ENCODE measurements around the gene PANK1. TPM values are rescaled to one million over a fixed set of nuclear protein-coding genes. Genes with fewer than 3 reads are reported as not detected.
"Not testable (repeated sequence)": the region's sequence is repeated elsewhere in the genome, so short reads cannot be mapped to it uniquely, and the experiment has no call there.

PANK1 gene
- total and polyA plus RNA-seq, 5 donors from 2014 or later, result 0.17 to 0.49 (median 0.41) TPM; not detected in 2

DNA sequence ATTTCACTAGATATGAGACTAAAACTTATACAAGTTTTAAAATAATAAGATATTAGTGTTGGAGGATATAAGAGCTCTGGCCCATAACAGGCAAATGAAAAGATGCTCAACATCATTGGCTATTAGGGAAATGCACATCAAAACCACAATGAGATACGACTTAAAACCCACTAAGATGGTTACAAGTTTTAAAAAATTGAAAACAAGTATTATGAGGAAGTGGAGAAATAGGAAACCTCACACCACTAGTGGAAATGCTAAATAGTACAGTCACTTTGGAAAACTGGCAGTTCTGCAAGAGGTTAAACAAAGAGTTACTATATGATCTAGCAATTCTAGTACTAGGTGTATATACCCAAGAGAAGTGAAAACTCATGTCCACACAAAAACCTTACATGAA, 17.2 kb downstream of the PANK1 start:
- Histone ChIP-seq H3K4me3 (ENCODE audit: low read depth, low read length) (no peak overlapping the region), H3K27me3 (ENCODE audit: control insufficient read depth, insufficient read depth, low read length) (no peaks in the 10 kb centered on the region), H3K9me3 (ENCODE audit: control insufficient read depth in 2 of 2, low read length in 2 of 2) (no peaks in the 10 kb centered on the region), H3K27ac (ENCODE audit: insufficient read depth, low read length, poor library complexity, severe bottlenecking) (no peak overlapping the region), H3K36me3 (ENCODE audit: control insufficient read depth, insufficient read depth, low read length) (no peaks in the 10 kb centered on the region), H3K4me1 (ENCODE audit: control insufficient read depth, insufficient read depth, low read length, poor library complexity, severe bottlenecking) (no peaks in the 10 kb centered on the region)
- no peaks in the 10 kb centered on the region for H3K4me1 Mint-ChIP-seq
- no peak for DNase-seq
- no peak overlapping the region for H3K27ac Mint-ChIP-seq
- H3K4me3 Mint-ChIP-seq, result no peak overlapping the region
- peaks cover 0 to 2% (median 0%) of the 10 kb centered on the region in 7 donors for H3K9me3 Mint-ChIP-seq
- peaks cover 4% of the 10 kb centered on the region for H3K27me3 Mint-ChIP-seq
- peaks cover 3% of the 10 kb centered on the region for H3K36me3 Mint-ChIP-seq
- ATAC-seq (ENCODE audit: low read depth in 2 of 2), result no peak

DNA sequence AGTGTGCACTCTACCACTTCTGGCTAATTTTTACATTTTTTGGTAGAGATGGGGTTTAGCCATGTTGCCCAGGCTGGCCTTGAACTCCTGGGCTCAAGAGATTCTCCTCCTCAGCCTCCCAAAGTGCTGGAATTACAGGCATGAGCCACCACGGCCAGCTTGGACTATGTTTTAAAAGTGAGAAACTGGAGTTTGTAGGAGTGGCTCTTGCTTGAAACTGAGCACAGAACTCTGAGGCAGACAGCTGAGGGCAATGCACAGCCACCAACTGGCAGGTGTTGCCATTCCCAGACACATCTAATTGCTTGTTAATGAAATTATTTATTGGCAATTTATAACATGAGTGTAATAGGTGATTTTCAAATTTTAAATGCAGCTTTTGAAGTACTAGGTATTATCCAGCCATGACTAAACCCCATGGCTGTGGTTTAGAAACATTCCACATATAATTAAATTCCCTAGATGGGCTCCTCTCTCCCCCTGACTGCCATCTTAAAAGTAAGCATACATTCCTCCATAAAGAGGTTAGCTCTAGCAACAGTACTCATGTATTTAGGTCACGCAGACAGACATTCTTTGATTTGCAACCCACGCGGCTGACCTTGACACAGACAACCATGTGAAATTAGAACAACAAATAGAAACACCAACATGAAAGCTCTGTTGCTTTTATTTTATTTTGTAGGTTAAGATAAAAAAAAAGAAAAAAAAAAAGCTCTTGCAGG, 19.8 kb downstream of the PANK1 start:
- Mint-ChIP-seq H3K4me3 (no peak overlapping the region), H3K36me3 (peaks cover 3% of the 10 kb centered on the region), H3K27me3 (peaks cover 4% of the 10 kb centered on the region), H3K9me3 (peaks cover 0 to 7% (median 2%) of the 10 kb centered on the region in 7 donors), H3K4me1 (no peaks in the 10 kb centered on the region), H3K27ac (no peak overlapping the region)
- Histone ChIP-seq H3K36me3 (ENCODE audit: control insufficient read depth, insufficient read depth, low read length) (no peaks in the 10 kb centered on the region), H3K9me3 (ENCODE audit: control insufficient read depth in 2 of 2, low read length in 2 of 2) (peaks cover 1 to 7% of the 10 kb centered on the region in 2 experiments), H3K27me3 (ENCODE audit: control insufficient read depth, insufficient read depth, low read length) (no peaks in the 10 kb centered on the region), H3K4me1 (ENCODE audit: control insufficient read depth, insufficient read depth, low read length, poor library complexity, severe bottlenecking) (no peaks in the 10 kb centered on the region), H3K27ac (ENCODE audit: insufficient read depth, low read length, poor library complexity, severe bottlenecking) (no peak overlapping the region), H3K4me3 (ENCODE audit: low read depth, low read length) (no peak overlapping the region)
- DNase-seq (no peak), ATAC-seq (ENCODE audit: low read depth in 2 of 2) (no peak)

GRCh38 chr10:89624020-89624419, 21.0 kb downstream of the PANK1 start:
- ATAC-seq (ENCODE audit: low read depth in 2 of 2) (no peak), DNase-seq (no peak)
- Histone ChIP-seq H3K4me3 (ENCODE audit: low read depth, low read length) (no peak overlapping the region), H3K27me3 (ENCODE audit: control insufficient read depth, insufficient read depth, low read length) (no peaks in the 10 kb centered on the region), H3K9me3 (ENCODE audit: control insufficient read depth in 2 of 2, low read length in 2 of 2) (peaks cover 1 to 10% of the 10 kb centered on the region in 2 experiments), H3K4me1 (ENCODE audit: control insufficient read depth, insufficient read depth, low read length, poor library complexity, severe bottlenecking) (no peaks in the 10 kb centered on the region), H3K27ac (ENCODE audit: insufficient read depth, low read length, poor library complexity, severe bottlenecking) (no peak overlapping the region), H3K36me3 (ENCODE audit: control insufficient read depth, insufficient read depth, low read length) (no peaks in the 10 kb centered on the region)
- H3K36me3 Mint-ChIP-seq, result peaks cover 3% of the 10 kb centered on the region
- H3K27ac Mint-ChIP-seq, result no peak overlapping the region
- H3K27me3 Mint-ChIP-seq, result peaks cover 8% of the 10 kb centered on the region
- peaks cover 0 to 16% (median 4%) of the 10 kb centered on the region in 7 donors for H3K9me3 Mint-ChIP-seq
- H3K4me1 Mint-ChIP-seq, result no peaks in the 10 kb centered on the region
- no peak overlapping the region for H3K4me3 Mint-ChIP-seq

DNA sequence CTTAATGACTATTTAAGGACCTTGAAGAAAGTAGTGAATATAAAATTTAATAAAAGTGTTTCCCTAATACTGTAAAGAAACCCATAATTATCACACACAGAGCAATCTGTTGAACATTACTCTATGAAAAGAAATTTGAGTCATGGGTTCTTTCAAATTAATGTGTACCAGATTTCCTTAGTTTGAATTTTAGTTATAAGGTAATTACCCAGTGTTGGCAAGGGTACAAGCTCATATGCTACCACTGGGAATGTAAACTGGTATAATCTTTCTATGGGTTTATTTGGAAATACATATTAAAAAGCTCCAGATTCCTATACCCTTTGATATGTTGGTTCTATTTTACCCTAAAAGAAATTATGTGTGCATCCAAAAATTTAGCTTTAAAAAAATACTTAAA, 22.9 kb downstream of the PANK1 start:
- no peak for ATAC-seq (ENCODE audit: low read depth in 2 of 2)
- no peaks in the 10 kb centered on the region for H3K4me1 Mint-ChIP-seq
- H3K4me3 Mint-ChIP-seq, result no peak overlapping the region
- H3K36me3 ChIP-seq (ENCODE audit: control insufficient read depth, insufficient read depth, low read length), result no peaks in the 10 kb centered on the region
- no peak overlapping the region for H3K27ac Mint-ChIP-seq
- H3K4me3 ChIP-seq (ENCODE audit: low read depth, low read length), result no peak overlapping the region
- H3K36me3 Mint-ChIP-seq, result peaks cover 3% of the 10 kb centered on the region
- H3K27ac ChIP-seq (ENCODE audit: insufficient read depth, low read length, poor library complexity, severe bottlenecking), result no peak overlapping the region
- H3K27me3 ChIP-seq (ENCODE audit: control insufficient read depth, insufficient read depth, low read length), result no peaks in the 10 kb centered on the region
- H3K9me3 ChIP-seq (ENCODE audit: control insufficient read depth in 2 of 2, low read length in 2 of 2), result peaks cover 1 to 10% of the 10 kb centered on the region in 2 experiments
- H3K27me3 Mint-ChIP-seq, result peaks cover 19% of the 10 kb centered on the region
- H3K9me3 Mint-ChIP-seq, result peaks cover 0 to 16% (median 4%) of the 10 kb centered on the region in 7 donors
- DNase-seq, result no peak
- H3K4me1 ChIP-seq (ENCODE audit: control insufficient read depth, insufficient read depth, low read length, poor library complexity, severe bottlenecking), result no peaks in the 10 kb centered on the region

DNA sequence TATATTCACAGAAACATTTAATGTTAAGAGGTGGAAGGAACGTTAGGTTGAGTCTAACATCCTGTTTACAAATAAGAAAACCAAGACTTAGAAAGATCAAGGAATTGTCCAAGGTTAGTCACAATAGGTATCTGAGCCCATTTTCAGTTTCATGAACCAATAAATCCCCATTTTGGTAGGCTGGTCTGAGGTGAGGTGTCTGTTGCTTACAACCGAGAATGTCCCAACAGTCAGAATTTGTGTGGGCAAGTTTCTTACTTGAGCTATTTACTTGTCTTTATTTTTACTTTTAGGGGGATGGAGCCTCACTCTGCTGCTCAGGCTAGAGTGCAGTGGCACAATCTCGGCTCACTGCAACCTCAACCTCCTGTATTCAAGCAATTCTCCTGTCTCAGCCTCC, 23.6 kb downstream of the PANK1 start:
- peaks cover 19% of the 10 kb centered on the region for H3K27me3 Mint-ChIP-seq
- Histone ChIP-seq H3K36me3 (ENCODE audit: control insufficient read depth, insufficient read depth, low read length) (no peaks in the 10 kb centered on the region), H3K27ac (ENCODE audit: insufficient read depth, low read length, poor library complexity, severe bottlenecking) (no peak overlapping the region), H3K4me1 (ENCODE audit: control insufficient read depth, insufficient read depth, low read length, poor library complexity, severe bottlenecking) (no peaks in the 10 kb centered on the region), H3K27me3 (ENCODE audit: control insufficient read depth, insufficient read depth, low read length) (no peaks in the 10 kb centered on the region), H3K9me3 (ENCODE audit: control insufficient read depth in 2 of 2, low read length in 2 of 2) (peaks cover 1 to 10% of the 10 kb centered on the region in 2 experiments), H3K4me3 (ENCODE audit: low read depth, low read length) (no peak overlapping the region)
- DNase-seq, result no peak
- ATAC-seq (ENCODE audit: low read depth in 2 of 2), result no peak
- H3K36me3 Mint-ChIP-seq, result peaks cover 3% of the 10 kb centered on the region
- H3K27ac Mint-ChIP-seq, result no peak overlapping the region
- no peak overlapping the region for H3K4me3 Mint-ChIP-seq
- no peaks in the 10 kb centered on the region for H3K4me1 Mint-ChIP-seq
- peaks cover 0 to 16% (median 5%) of the 10 kb centered on the region in 7 donors for H3K9me3 Mint-ChIP-seq

DNA sequence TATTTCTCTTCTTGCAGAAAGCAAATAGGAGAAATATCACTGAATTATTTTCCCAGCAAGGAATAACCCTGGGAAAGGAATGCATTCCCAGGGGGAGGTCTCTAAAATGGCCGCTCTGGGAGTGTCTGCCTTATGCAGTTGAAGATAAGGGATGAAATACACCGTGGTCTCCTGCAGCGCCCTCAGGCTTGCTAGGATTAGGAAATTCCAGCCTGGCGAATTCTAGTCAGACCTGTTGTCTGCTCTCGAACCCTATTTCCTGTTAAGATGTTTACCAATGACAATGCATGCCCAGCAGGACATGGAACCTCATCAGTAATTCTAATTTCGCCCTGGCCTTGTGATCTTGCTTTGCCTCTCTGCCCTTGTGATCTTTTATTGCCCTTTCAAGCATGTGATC, 24.7 kb downstream of the PANK1 start:
- H3K36me3 ChIP-seq (ENCODE audit: control insufficient read depth, insufficient read depth, low read length); H3K9me3 ChIP-seq (ENCODE audit: control insufficient read depth in 2 of 2, low read length in 2 of 2); H3K27me3 ChIP-seq (ENCODE audit: control insufficient read depth, insufficient read depth, low read length); H3K27ac ChIP-seq (ENCODE audit: insufficient read depth, low read length, poor library complexity, severe bottlenecking); H3K4me1 ChIP-seq (ENCODE audit: control insufficient read depth, insufficient read depth, low read length, poor library complexity, severe bottlenecking); H3K4me3 Mint-ChIP-seq; ATAC-seq (ENCODE audit: low read depth in 2 of 2); H3K4me3 ChIP-seq (ENCODE audit: low read depth, low read length); H3K4me1 Mint-ChIP-seq; H3K36me3 Mint-ChIP-seq; H3K27ac Mint-ChIP-seq; DNase-seq: not testable (repeated sequence)
- peaks cover 19% of the 10 kb centered on the region for H3K27me3 Mint-ChIP-seq
- peaks cover 0 to 16% (median 5%) of the 10 kb centered on the region in 7 donors for H3K9me3 Mint-ChIP-seq

GRCh38 chr10:89615824-89616223, 29.2 kb downstream of the PANK1 start:
- peaks cover 1 to 9% of the 10 kb centered on the region in 2 experiments for H3K9me3 ChIP-seq (ENCODE audit: control insufficient read depth in 2 of 2, low read length in 2 of 2)
- Mint-ChIP-seq H3K4me1 (peaks cover 0 to 14% (median 12%) of the 10 kb centered on the region in 4 donors), H3K4me3 (no peak overlapping the region), H3K27ac (no peak overlapping the region), H3K27me3 (peaks cover 15% of the 10 kb centered on the region), H3K9me3 (peaks cover 0 to 16% (median 5%) of the 10 kb centered on the region in 7 donors), H3K36me3 (no peaks in the 10 kb centered on the region)
- no peaks in the 10 kb centered on the region for H3K27me3 ChIP-seq (ENCODE audit: control insufficient read depth, insufficient read depth, low read length)
- H3K27ac ChIP-seq (ENCODE audit: insufficient read depth, low read length, poor library complexity, severe bottlenecking), result no peak overlapping the region
- no peak overlapping the region for H3K4me3 ChIP-seq (ENCODE audit: low read depth, low read length)
- peaks cover 11% of the 10 kb centered on the region for H3K4me1 ChIP-seq (ENCODE audit: control insufficient read depth, insufficient read depth, low read length, poor library complexity, severe bottlenecking)
- H3K36me3 ChIP-seq (ENCODE audit: control insufficient read depth, insufficient read depth, low read length), result no peaks in the 10 kb centered on the region
- DNase-seq (no peak), ATAC-seq (ENCODE audit: low read depth in 2 of 2) (no peak)

DNA sequence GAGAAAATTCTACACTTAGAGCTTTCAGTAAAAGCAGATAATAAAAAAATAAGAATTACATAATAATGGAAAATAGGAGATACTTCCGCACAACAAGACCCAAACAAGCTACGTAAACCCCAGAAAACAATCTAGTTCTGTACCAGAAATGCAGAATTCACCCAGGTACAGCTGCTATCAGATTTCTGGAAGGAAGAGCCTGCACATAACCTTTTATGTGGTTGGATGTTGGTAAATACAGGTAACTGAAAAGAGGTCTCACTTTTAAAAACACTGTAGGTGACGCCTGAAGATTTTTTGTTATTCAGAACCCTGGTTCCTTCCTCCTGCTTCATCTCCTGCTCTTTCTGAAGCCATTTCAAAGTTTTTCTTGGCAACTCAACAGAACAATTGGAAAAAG, 29.9 kb downstream of the PANK1 start:
- H3K27me3 Mint-ChIP-seq, result peaks cover 15% of the 10 kb centered on the region
- Histone ChIP-seq H3K4me1 (ENCODE audit: control insufficient read depth, insufficient read depth, low read length, poor library complexity, severe bottlenecking) (peaks cover 11% of the 10 kb centered on the region), H3K27ac (ENCODE audit: insufficient read depth, low read length, poor library complexity, severe bottlenecking) (no peak overlapping the region), H3K9me3 (ENCODE audit: control insufficient read depth in 2 of 2, low read length in 2 of 2) (peaks cover 0 to 2% of the 10 kb centered on the region in 2 experiments), H3K27me3 (ENCODE audit: control insufficient read depth, insufficient read depth, low read length) (no peaks in the 10 kb centered on the region), H3K36me3 (ENCODE audit: control insufficient read depth, insufficient read depth, low read length) (no peaks in the 10 kb centered on the region), H3K4me3 (ENCODE audit: low read depth, low read length) (peak overlapping the region; percentile 0)
- peaks cover 0 to 8% (median 3%) of the 10 kb centered on the region in 7 donors for H3K9me3 Mint-ChIP-seq
- no peaks in the 10 kb centered on the region for H3K36me3 Mint-ChIP-seq
- peak overlapping the region in 1 of 3 donors; percentile 41 for H3K27ac Mint-ChIP-seq
- H3K4me1 Mint-ChIP-seq, result peaks cover 0 to 14% (median 12%) of the 10 kb centered on the region in 4 donors
- DNase-seq (no peak), ATAC-seq (ENCODE audit: low read depth in 2 of 2) (no peak)
- H3K4me3 Mint-ChIP-seq, result no peak overlapping the region

Data from CD4-positive, CD25-positive, alpha-beta regulatory T cell (primary cell).